ENCODE data around the gene OSTN. TPM values are rescaled to one million over a fixed set of nuclear protein-coding genes. Genes with fewer than 3 reads are reported as not detected.

OSTN gene
- total RNA-seq, 2 experiments from 2014 or later: not detected

GRCh38 chr3:191303596-191303995 is 104.6 kb downstream of the OSTN start:
- CTCF ChIA-PET: no interaction called here
- no peaks in the 10 kb centered on the region for H3K4me1 Mint-ChIP-seq (ENCODE audit: low read depth)
- H3K36me3 Mint-ChIP-seq (ENCODE audit: low read depth): no peaks in the 10 kb centered on the region
- no peak overlapping the region for H3K27ac Mint-ChIP-seq
- DNase-seq (no peak), ATAC-seq (no peak)
- H3K9me3 Mint-ChIP-seq (ENCODE audit: insufficient read depth): no peaks in the 10 kb centered on the region
- H3K4me3 Mint-ChIP-seq: no peak overlapping the region
- no peaks in the 10 kb centered on the region for H3K27me3 Mint-ChIP-seq (ENCODE audit: low read depth)
- POLR2A ChIA-PET: no interaction called here

- H3K4me1 Mint-ChIP-seq (ENCODE audit: low read depth): no peaks in the 10 kb centered on the region
- no peaks in the 10 kb centered on the region for H3K36me3 Mint-ChIP-seq (ENCODE audit: low read depth)
- DNase-seq: no peak
- ChIA-PET POLR2A (no interaction called here), CTCF (no interaction called here)
- no peaks in the 10 kb centered on the region for H3K27me3 Mint-ChIP-seq (ENCODE audit: low read depth)
- ATAC-seq: no peak
- no peaks in the 10 kb centered on the region for H3K9me3 Mint-ChIP-seq (ENCODE audit: insufficient read depth)
- no peak overlapping the region for H3K27ac Mint-ChIP-seq
- no peak overlapping the region for H3K4me3 Mint-ChIP-seq
Observed at GRCh38 chr3:191306428-191306827, 107.4 kb downstream of the OSTN start.

GRCh38 chr3:191307341-191307740 is 108.3 kb downstream of the OSTN start:
- Mint-ChIP-seq H3K9me3 (ENCODE audit: insufficient read depth) (no peaks in the 10 kb centered on the region), H3K27me3 (ENCODE audit: low read depth) (no peaks in the 10 kb centered on the region), H3K4me1 (ENCODE audit: low read depth) (no peaks in the 10 kb centered on the region), H3K4me3 (no peak overlapping the region), H3K27ac (no peak overlapping the region), H3K36me3 (ENCODE audit: low read depth) (no peaks in the 10 kb centered on the region)
- no peak for ATAC-seq
- CTCF ChIA-PET: no interaction called here
- POLR2A ChIA-PET: no interaction called here
- no peak for DNase-seq

- ATAC-seq (no peak), DNase-seq (no peak)
- no peaks in the 10 kb centered on the region for H3K9me3 Mint-ChIP-seq (ENCODE audit: insufficient read depth)
- no peaks in the 10 kb centered on the region for H3K4me1 Mint-ChIP-seq (ENCODE audit: low read depth)
- ChIA-PET CTCF (no interaction called here), POLR2A (no interaction called here)
- H3K27me3 Mint-ChIP-seq (ENCODE audit: low read depth): no peaks in the 10 kb centered on the region
- H3K27ac Mint-ChIP-seq: no peak overlapping the region
- H3K4me3 Mint-ChIP-seq: no peak overlapping the region
- no peaks in the 10 kb centered on the region for H3K36me3 Mint-ChIP-seq (ENCODE audit: low read depth)
Observed at GRCh38 chr3:191313296-191313695, 114.3 kb downstream of the OSTN start.

GRCh38 chr3:191314109-191314728 is 115.2 kb downstream of the OSTN start:
- Mint-ChIP-seq H3K36me3 (ENCODE audit: low read depth) (no peaks in the 10 kb centered on the region), H3K9me3 (ENCODE audit: insufficient read depth) (no peaks in the 10 kb centered on the region), H3K27me3 (ENCODE audit: low read depth) (no peaks in the 10 kb centered on the region), H3K27ac (no peak overlapping the region), H3K4me3 (no peak overlapping the region), H3K4me1 (ENCODE audit: low read depth) (no peaks in the 10 kb centered on the region)
- DNase-seq (no peak), ATAC-seq (no peak)
- POLR2A ChIA-PET: no interaction called here
- CTCF ChIA-PET: no interaction called here

Other genes starting within 250 kb of the OSTN start
- gene CCDC50, start 130.2 kb downstream of the OSTN start, total RNA-seq: 1 to 10 TPM; 7.6 to 9.3 TPM
- not detected for gene UTS2B, start 131.3 kb downstream of the OSTN start, total RNA-seq